ENCODE measurements around the gene BLACAT1. TPM values are rescaled to one million over a fixed set of nuclear protein-coding genes. Genes with fewer than 3 reads are reported as not detected.

Gene BLACAT1
- total and polyA plus RNA-seq, 2 of the 13 experiments (the other 11 are each of a cell fraction or from before 2014, with no cell fraction given) = 1.2 to 2.8 TPM

- TF ChIP-seq SP1 (IDR thresholded peaks at IDR 0.05) = no peak
- TF ChIP-seq SP1 (CRISPR knock-in tag; IDR thresholded peaks at IDR 0.05) = 0 out of 2 replicates have a peak, but pooled peaks have one; percentile 11
- no peak for TF ChIP-seq ZBTB38 (CRISPR knock-in tag; IDR thresholded peaks at IDR 0.05)
- TF ChIP-seq RCOR2 (CRISPR knock-in tag; IDR thresholded peaks at IDR 0.05) = peak; percentile 41; the same call in 1 of the 2 replicates
- TF ChIP-seq SIN3B (IDR thresholded peaks at IDR 0.05; ENCODE audit: low read length) = no peak
- TF ChIP-seq FOSL2 (CRISPR knock-in tag; IDR thresholded peaks at IDR 0.05) = peak; percentile 11; the same call in 1 of the 2 replicates
- TF ChIP-seq ZNF75D (CRISPR knock-in tag; IDR thresholded peaks at IDR 0.05; ENCODE audit: borderline replicate concordance) = no peak
- TF ChIP-seq RBM22 (optimal IDR thresholded peaks at IDR 0.05; ENCODE audit: low read length) = peak; percentile 33
- no peak for TF ChIP-seq HDAC6 (IDR thresholded peaks at IDR 0.05; ENCODE audit: low read depth, low read length)
- TF ChIP-seq RBFOX2 (IDR thresholded peaks at IDR 0.05; ENCODE audit: low read depth, low read length) = 0 out of 2 replicates have a peak, but pooled peaks have one; percentile 50
- TF ChIP-seq ZSCAN5A (CRISPR knock-in tag; IDR thresholded peaks at IDR 0.05; ENCODE audit: borderline replicate concordance) = no peak
- TF ChIP-seq PRMT3 (CRISPR knock-in tag; IDR thresholded peaks at IDR 0.05; ENCODE audit: borderline replicate concordance, low read depth) = 0 out of 2 replicates have a peak, but pooled peaks have one; percentile 16
- peak; percentile 15; the same call in 1 of the 2 replicates for TF ChIP-seq NRL (CRISPR knock-in tag; IDR thresholded peaks at IDR 0.05; ENCODE audit: borderline replicate concordance)
- TF ChIP-seq TBX2 (CRISPR knock-in tag; IDR thresholded peaks at IDR 0.05; ENCODE audit: borderline replicate concordance) = peak; percentile 51; the same call in 1 of the 2 replicates
- peak; percentile 39; the same call in 1 of the 2 replicates for TF ChIP-seq ZNF687 (CRISPR knock-in tag; IDR thresholded peaks at IDR 0.05)
- no peak for TF ChIP-seq SRSF4 (IDR thresholded peaks at IDR 0.05; ENCODE audit: low read depth, low read length, poor library complexity, severe bottlenecking)
- TF ChIP-seq SP5 (CRISPR knock-in tag; IDR thresholded peaks at IDR 0.05; ENCODE audit: borderline replicate concordance, low read depth) = 0 out of 2 replicates have a peak, but pooled peaks have one; percentile 13
- no peak for TF ChIP-seq ZNF484 (CRISPR knock-in tag; IDR thresholded peaks at IDR 0.05; ENCODE audit: borderline replicate concordance, low read depth)
- TF ChIP-seq SCMH1 (CRISPR knock-in tag; IDR thresholded peaks at IDR 0.05; ENCODE audit: borderline replicate concordance) = no peak
- TF ChIP-seq SMYD3 (CRISPR knock-in tag; IDR thresholded peaks at IDR 0.05) = no peak
- TF ChIP-seq XRCC5 (optimal IDR thresholded peaks at IDR 0.05; ENCODE audit: low read length) = peak; percentile 12
- no peak for TF ChIP-seq SMC3 (IDR thresholded peaks at IDR 0.05; ENCODE audit: low read length)
- peak; percentile 95 for TF ChIP-seq ZMYM3 (CRISPR knock-in tag; IDR thresholded peaks at IDR 0.05)
- TF ChIP-seq KDM2A (CRISPR knock-in tag; IDR thresholded peaks at IDR 0.05; ENCODE audit: borderline replicate concordance, low read depth) = no peak
- no peak for TF ChIP-seq MAX (IDR thresholded peaks at IDR 0.05)
Measured at GRCh38 chr1:205447457-205448341, 8.1 kb downstream of the BLACAT1 start (continued).

Measured in HepG2 (cell line).